Effector CD8-positive, alpha-beta T cell (primary cell): ENCODE data around the gene CDK5RAP3.

ENCODE experiments used
- DNase-seq: peaks from one replicate; lab custom pipeline; 2025; lab: John Stamatoyannopoulos, UW

CDK5RAP3 gene

DNA sequence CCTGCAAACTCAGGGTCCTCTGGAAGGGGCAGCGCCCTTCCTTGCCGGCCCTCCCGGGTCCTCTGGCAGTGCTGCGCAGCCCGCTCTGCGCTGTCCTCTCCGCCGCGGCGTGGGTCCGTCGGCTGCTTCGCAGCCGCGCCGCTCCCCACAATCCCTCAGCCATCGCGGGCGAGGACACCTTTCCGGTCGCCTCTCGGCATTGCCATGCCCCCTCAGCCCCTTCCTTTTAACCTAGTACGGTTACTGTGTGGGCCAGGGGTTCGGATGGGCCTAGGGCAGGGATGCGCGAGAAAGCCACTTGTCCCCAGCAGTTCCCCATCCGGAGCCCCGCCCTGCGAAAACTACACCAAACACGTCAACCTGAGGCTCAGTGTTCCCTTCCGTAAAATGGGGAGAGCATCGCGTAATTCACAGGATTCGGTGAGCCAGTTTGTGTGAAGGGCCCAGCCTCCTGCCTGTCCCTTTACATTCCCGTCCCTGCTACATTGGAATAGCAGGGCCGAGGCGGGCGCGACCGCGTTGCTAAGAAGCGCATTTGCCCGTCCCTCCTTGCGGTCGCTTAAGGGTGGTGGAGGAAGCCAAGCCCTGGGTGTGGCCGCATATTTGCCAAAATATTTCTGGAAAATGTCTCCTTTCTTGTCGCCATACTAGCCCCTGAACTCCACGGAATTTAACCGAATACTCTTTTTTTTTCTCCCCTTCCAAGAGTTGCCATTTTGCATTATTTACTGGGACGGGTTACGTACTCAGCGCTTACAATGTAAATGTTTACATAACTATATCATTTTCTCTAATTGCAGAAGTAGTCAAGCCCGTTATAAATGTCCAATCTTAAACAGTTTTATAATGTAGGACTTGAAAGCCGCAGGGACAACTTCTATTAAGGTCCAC lies 53.5 kb downstream of the CDK5RAP3 start:
- peak; percentile 20 for DNase-seq

- DNase-seq, result peak; percentile 97
These were observed 54.4 kb downstream of the CDK5RAP3 start for GRCh38 chr17:48025040-48025903.

- no peak for DNase-seq
These were observed 55.1 kb downstream of the CDK5RAP3 start for GRCh38 chr17:48025904-48026501.

DNA sequence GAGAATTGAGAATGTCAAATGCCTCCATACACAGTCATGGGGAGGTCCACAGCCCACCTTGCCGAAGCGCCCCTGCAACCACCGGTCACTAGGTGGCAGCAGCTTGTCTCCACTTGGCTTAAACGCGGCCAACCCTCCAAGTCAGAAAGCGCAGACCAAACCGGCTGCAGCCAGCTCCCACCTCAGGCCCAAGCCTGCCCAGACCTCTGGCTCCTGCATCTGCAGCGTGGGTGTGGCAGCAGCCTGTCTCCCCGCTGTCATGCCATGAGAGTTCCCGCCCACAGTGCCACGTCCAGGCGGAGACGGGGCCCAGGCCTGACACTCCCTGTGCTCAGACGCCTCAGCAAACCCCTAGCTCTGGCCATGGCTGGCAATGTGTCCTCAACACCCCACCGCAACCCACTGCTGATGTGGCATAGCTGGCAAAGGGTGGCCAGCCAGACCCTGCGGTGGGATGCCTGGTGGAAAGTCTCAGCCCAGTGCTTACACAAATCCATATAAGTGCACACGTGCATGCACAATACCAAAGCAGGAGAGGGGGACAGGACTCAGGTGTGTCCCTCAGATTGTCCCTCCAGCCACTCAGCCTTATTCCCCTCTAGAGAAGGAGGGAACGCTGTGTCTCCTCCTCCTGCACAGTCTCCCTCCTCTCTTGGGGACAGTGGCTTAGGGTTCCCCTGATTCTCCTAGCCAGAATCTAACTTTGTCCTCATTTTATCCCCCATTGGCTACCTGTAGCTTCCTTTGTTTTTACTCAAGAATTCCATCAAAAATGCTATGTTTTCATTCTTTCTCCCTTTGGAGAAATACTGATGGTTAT lies 55.8 kb downstream of the CDK5RAP3 start:
- DNase-seq, result peak; percentile 58

- DNase-seq, result no peak
These were observed 56.5 kb downstream of the CDK5RAP3 start for GRCh38 chr17:48027322-48027981.

GRCh38 chr17:48028736-48029135 lies 57.8 kb downstream of the CDK5RAP3 start:
- no peak for DNase-seq

GRCh38 chr17:48030531-48030930 lies 59.6 kb downstream of the CDK5RAP3 start:
- DNase-seq, result no peak
